ENCODE results near the gene PRDM15. TPM values are rescaled to one million over a fixed set of nuclear protein-coding genes. Genes with fewer than 3 reads are reported as not detected.
A peak's percentile ranks its signal among the peaks of the same experiment; 100 is the strongest.

PRDM15 gene
- total RNA-seq, 1 donor from 2014 or later = 10.2 TPM

DNA sequence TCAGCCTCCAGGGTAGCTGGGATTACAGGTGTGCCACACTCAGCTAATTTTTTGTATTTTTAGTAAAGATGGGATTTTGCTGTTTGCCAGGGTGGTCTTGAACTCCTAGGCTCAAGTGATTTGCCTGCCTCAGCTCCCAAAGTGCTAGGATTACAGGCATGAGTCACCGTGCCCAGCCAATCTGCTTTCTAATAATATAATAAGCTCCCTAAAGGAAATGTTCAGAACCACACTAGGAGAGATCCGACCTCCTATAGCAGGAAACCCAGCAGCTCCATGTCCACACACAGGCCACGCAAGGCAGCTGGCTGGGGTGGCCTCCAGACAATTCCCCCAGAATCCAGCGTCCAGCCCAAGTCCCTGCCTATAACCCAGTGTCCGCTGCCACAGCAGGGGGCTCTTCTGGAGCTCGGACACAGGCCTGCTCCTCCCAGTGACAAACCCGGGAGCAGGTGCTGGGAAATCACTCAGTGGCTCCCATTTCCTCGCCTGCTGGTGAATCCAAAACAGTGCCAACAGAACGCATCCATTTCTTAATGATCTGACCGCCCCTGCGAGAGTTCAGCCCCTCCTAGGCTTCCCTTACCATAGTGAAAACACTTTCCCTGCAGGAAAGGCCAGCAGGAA, 119.8 kb downstream of the PRDM15 start:
- no peak for DNase-seq
- Mint-ChIP-seq H3K27ac (ENCODE audit: unreplicated experiment) (no peak overlapping the region), H3K27me3 (ENCODE audit: unreplicated experiment) (peaks cover 9% of the 10 kb centered on the region), H3K4me1 (ENCODE audit: low read depth, unreplicated experiment) (peaks cover 35% of the 10 kb centered on the region), H3K4me3 (ENCODE audit: unreplicated experiment) (no peak overlapping the region), H3K9me3 (ENCODE audit: unreplicated experiment) (no peaks in the 10 kb centered on the region), H3K36me3 (ENCODE audit: unreplicated experiment) (no peaks in the 10 kb centered on the region)
- TF ChIP-seq, protein P1, sequence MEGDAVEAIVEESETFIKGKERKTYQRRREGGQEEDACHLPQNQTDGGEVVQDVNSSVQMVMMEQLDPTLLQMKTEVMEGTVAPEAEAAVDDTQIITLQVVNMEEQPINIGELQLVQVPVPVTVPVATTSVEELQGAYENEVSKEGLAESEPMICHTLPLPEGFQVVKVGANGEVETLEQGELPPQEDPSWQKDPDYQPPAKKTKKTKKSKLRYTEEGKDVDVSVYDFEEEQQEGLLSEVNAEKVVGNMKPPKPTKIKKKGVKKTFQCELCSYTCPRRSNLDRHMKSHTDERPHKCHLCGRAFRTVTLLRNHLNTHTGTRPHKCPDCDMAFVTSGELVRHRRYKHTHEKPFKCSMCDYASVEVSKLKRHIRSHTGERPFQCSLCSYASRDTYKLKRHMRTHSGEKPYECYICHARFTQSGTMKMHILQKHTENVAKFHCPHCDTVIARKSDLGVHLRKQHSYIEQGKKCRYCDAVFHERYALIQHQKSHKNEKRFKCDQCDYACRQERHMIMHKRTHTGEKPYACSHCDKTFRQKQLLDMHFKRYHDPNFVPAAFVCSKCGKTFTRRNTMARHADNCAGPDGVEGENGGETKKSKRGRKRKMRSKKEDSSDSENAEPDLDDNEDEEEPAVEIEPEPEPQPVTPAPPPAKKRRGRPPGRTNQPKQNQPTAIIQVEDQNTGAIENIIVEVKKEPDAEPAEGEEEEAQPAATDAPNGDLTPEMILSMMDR (IDR thresholded peaks at IDR 0.05; ENCODE audit: partially characterized antibody, unreplicated experiment) = no peak

DNA sequence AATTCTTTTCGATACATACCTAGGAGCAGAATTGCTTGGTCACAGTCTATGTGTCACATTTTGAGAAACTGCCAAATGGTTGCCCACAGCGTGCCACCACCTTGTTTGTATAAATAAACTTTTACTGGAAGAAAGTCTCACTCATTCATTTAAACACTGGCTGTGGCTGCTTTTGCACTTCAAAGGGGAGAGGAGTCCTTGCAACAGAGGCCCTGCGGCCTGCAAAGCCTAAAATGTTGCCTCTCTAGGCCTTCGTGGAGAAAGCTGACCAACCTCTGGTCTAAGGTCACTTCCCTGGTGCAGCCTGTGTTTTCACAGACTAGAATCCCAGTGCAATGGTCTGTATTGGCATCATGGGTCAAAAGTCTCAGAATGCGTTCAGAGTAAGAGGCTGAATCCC, 120.6 kb downstream of the PRDM15 start:
- no peak overlapping the region for H3K4me3 Mint-ChIP-seq (ENCODE audit: unreplicated experiment)
- peaks cover 9% of the 10 kb centered on the region for H3K27me3 Mint-ChIP-seq (ENCODE audit: unreplicated experiment)
- no peak overlapping the region for H3K27ac Mint-ChIP-seq (ENCODE audit: unreplicated experiment)
- no peak for DNase-seq
- TF ChIP-seq, protein P1 (IDR thresholded peaks at IDR 0.05; ENCODE audit: partially characterized antibody, unreplicated experiment) = no peak
- H3K4me1 Mint-ChIP-seq (ENCODE audit: low read depth, unreplicated experiment) = peaks cover 41% of the 10 kb centered on the region
- no peaks in the 10 kb centered on the region for H3K9me3 Mint-ChIP-seq (ENCODE audit: unreplicated experiment)
- no peaks in the 10 kb centered on the region for H3K36me3 Mint-ChIP-seq (ENCODE audit: unreplicated experiment)

DNA sequence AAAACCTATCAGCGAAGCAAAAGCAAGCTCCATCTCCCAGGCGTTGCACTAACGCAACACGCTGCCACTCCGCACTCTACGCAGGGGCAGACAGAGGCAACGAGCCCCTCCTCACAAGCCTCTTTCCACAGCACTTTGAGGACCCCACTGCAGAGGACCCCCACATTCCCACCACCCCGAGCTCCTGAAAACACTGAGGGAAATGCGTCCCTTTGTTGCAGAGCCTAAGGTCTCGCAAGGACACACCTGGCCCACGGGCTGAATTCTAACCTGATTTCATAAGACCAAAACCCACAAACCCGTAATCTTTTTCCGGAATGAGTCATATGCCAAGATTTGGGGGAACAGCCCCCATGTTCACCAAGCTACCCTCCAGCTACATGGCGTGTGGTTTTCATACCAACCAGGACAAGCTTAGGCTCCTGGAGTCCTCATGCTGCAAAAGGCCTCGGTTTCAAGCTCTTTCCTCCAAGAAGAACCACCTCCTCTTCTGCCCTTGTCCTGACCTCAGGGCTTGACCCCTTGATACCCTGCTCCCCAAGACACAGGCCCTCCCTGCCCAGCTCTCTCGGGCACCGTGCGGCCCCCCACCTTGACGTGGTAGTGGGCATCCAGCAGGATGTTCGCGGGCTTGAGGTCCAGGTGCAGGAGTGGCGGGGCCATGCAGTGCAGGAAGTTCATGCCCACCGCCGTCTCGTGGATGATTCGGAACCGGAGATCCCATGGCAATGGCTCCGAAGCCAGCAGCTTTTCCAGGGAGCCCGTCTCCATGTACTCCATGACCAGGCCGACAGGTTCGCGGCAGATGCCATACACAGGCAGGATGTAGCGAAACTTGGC, 123.0 kb downstream of the PRDM15 start:
- Mint-ChIP-seq H3K27ac (ENCODE audit: unreplicated experiment) (no peak overlapping the region), H3K36me3 (ENCODE audit: unreplicated experiment) (no peaks in the 10 kb centered on the region), H3K4me1 (ENCODE audit: low read depth, unreplicated experiment) (peaks cover 43% of the 10 kb centered on the region), H3K9me3 (ENCODE audit: unreplicated experiment) (peaks cover 2% of the 10 kb centered on the region), H3K4me3 (ENCODE audit: unreplicated experiment) (no peak overlapping the region), H3K27me3 (ENCODE audit: unreplicated experiment) (peaks cover 6% of the 10 kb centered on the region)
- TF ChIP-seq, protein P1 (IDR thresholded peaks at IDR 0.05; ENCODE audit: partially characterized antibody, unreplicated experiment) = no peak
- DNase-seq = no peak

DNA sequence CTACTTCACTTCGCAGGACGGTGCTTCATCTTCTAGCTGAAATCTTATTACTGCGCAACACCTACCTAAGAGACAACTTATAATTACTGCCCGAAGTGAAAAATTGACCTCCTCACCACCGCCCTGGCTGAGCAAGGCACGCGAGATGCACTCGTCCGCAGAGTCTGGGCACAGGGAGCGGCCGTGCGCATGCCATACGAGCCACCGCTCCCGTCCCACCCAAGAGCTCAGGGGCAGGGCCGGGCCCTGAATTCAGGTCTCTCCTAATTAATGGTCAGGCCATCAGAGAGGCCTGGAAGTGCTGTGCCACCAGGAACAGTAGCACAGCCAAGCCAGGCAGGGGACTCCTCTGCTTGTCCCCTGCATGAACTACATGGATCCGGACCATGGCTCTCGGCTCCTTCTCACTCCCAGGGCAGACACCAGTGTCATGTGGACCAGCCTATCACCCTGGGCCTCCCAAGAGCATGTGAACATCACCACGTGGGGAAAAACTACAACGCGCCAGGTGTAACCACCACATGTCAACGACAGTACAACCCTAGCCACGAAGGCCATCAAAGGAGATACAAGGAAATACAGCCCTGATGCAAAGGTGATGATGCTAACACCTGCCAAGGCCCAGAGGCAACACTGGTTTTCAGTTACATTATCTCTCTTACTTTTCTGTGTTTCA, 123.7 kb downstream of the PRDM15 start:
- Mint-ChIP-seq H3K4me1 (ENCODE audit: low read depth, unreplicated experiment) (peaks cover 41% of the 10 kb centered on the region), H3K4me3 (ENCODE audit: unreplicated experiment) (no peak overlapping the region), H3K27ac (ENCODE audit: unreplicated experiment) (peak overlapping the region; percentile 75), H3K36me3 (ENCODE audit: unreplicated experiment) (no peaks in the 10 kb centered on the region), H3K9me3 (ENCODE audit: unreplicated experiment) (peaks cover 2% of the 10 kb centered on the region), H3K27me3 (ENCODE audit: unreplicated experiment) (peaks cover 6% of the 10 kb centered on the region)
- TF ChIP-seq, protein P1 (IDR thresholded peaks at IDR 0.05; ENCODE audit: partially characterized antibody, unreplicated experiment) = no peak
- DNase-seq = no peak
